Retina (tissue), 1 donor: ENCODE data around the gene ANKRD17.
"Not testable (repeated sequence)": the region's sequence is repeated elsewhere in the genome, so short reads cannot be mapped to it uniquely, and the experiment has no call there.

Source experiments
- DNase-seq: peaks from one replicate; pipeline ENCODE4 v3.0.0-alpha.2; 2016

The ANKRD17 gene, protein sequence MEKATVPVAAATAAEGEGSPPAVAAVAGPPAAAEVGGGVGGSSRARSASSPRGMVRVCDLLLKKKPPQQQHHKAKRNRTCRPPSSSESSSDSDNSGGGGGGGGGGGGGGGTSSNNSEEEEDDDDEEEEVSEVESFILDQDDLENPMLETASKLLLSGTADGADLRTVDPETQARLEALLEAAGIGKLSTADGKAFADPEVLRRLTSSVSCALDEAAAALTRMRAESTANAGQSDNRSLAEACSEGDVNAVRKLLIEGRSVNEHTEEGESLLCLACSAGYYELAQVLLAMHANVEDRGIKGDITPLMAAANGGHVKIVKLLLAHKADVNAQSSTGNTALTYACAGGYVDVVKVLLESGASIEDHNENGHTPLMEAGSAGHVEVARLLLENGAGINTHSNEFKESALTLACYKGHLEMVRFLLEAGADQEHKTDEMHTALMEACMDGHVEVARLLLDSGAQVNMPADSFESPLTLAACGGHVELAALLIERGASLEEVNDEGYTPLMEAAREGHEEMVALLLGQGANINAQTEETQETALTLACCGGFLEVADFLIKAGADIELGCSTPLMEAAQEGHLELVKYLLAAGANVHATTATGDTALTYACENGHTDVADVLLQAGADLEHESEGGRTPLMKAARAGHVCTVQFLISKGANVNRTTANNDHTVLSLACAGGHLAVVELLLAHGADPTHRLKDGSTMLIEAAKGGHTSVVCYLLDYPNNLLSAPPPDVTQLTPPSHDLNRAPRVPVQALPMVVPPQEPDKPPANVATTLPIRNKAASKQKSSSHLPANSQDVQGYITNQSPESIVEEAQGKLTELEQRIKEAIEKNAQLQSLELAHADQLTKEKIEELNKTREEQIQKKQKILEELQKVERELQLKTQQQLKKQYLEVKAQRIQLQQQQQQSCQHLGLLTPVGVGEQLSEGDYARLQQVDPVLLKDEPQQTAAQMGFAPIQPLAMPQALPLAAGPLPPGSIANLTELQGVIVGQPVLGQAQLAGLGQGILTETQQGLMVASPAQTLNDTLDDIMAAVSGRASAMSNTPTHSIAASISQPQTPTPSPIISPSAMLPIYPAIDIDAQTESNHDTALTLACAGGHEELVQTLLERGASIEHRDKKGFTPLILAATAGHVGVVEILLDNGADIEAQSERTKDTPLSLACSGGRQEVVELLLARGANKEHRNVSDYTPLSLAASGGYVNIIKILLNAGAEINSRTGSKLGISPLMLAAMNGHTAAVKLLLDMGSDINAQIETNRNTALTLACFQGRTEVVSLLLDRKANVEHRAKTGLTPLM (N-terminal part only)

DNA sequence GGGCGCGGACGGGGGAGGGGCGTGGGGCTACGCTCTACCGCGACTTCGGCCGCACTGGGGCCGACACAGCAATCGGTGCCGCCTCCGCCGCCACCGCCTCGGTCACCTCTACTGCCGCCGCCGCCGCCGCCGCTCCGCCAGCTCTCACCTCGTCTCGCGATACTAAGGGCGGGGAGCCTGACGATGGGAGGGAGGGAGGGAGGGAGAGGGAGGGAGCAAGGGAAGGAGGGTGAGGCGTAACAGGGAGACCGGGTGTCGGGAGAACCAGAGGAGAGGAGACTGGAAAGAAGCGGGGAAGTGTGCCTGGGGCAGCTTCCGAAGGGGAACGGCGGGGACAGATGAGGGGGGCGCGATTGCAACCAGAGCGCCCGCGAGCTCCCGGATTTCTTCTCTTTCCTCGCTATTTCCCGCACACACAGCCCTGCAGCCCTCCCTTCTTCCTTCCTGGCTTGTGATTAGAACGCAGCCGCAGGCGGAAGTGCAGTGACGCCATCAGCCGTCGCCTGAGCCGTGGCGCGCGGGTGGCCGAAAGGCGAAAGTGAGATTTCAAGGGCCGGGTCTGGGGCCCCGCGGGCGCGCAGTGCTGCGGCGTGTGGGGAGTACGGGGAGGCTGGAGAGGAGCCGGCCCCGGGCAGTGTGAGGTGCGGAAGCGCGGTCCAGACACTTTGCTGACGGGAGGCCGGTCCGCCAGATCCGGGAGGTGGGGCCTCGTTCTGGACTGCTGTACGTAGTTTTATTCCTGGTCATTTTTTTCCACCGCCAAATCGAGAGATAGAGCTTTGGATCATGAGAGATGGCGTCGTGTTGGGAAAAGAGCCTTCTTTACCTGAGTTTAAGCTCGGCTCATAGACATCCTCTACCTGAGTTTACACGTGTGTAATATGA, at the start of gene ANKRD17:
Gene ANKRD17 (minus strand): TSS at position 113 of the 885 bp plus-strand sequence. CDS start 130 bp downstream, outside the sequence.
- DNase-seq = peak; percentile 100

DNA sequence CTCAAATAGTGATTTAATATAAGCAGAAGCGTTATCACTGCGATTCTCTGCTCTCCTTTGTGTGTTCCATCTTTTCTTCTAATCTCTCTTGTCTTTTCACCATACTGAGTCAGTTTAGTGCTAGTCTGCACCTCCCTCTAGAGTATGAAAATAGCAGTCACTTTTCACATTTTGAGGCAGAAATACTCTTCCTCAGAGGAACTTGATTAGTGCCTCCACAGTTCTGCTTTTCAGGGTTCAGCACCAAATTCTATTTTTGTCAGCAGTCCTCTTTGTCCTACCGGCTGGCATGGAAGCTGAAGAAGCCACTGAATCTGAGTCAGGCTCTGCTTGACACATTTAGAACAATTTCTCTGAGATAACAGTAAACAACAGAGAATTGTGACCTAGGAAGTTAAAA, 49.7 kb upstream of the ANKRD17 start:
- DNase-seq = no peak

DNA sequence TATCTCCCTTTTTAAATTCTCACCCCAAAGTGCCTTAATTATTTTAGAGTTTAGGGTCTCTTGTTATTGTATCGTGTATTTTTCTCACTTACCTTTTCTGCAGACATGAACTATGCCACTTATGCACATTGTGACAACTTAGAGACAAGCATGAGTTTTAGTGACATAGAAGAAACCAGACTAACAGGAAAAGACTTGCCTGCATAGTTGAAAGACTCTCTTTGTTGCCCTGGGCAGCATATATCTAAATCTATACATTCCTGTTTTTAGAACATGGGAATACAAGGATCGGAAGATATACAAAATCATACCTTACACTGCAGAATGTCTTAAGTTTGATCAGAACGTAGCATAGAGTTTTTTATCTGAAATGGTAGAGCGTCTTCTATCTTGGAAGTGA, 45.1 kb upstream of the ANKRD17 start:
- DNase-seq = no peak

DNA sequence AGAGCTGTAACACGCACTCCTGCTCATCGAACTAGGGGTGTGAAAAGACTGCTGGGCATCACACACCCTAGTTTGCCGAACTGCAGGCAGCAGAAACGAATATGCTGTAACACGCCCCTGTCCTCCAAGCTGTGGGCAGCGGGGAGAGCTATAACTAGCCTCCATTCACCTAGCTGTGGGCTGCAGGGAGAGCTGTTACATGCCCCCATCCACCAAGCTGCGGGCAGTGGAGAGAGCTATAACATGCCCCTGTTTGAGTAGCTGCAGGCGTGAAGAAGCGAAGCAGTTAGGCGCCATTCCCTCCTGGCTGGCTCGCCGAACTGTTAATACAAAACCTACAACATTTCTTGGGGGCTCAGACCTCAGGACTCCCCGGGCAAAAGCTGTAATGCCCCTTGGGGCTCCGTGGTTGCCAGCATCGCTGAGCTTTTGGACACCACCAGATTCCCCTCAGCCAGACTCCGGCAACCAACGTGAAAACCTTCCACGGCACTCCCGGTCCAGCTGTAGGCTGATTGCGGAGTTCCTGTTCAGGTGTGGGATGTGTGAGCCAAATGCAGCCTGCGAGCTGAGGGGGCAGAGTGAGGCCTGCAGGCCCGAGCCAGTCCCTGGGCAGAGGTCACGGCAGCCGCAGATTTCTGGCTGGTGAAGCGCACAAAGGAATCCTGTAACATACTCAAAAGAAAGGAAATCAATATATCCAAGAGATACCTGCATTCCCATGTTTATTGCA, 41.1 kb upstream of the ANKRD17 start:
- DNase-seq = no peak

DNA sequence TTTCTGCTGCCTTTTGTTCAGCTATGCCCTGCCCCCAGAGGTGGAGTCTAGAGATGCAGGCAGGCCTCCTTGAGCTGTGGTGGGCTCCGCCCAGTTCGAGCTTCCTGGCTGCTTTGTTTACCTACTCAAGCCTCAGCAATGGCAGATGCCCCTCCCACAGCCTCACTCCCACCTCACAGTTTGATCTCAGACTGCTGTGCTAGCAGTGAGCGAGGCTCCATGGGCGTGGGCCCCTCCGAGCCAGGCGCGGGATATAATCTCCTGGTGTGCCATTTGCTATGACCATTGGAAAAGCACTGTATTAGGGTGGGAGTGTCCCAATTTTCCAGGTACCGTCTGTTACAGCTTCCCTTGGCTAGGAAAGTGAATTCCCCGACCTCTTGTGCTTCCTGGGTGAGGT, 34.1 kb upstream of the ANKRD17 start:
- not testable (repeated sequence) for DNase-seq

DNA sequence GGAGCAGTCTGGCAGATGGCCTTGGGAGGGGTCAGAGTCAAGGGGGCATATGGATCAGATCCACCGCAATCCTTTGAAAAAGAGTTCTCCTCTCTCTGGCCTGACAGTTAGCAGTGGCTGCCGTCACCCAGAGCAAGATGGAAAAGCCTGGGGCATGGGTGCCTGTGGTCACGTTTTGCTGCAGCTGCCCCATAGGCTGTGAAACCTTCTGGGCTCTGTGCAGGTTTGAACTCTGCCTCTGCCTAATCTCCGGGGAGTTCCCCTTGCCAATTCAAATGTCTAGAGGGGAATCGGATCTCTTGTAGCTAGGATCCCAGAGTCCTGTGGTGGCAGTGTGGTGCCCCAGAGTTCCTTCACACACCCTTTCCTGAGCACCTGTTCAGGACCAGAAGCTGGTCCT, 23.4 kb upstream of the ANKRD17 start:
- DNase-seq = no peak

DNA sequence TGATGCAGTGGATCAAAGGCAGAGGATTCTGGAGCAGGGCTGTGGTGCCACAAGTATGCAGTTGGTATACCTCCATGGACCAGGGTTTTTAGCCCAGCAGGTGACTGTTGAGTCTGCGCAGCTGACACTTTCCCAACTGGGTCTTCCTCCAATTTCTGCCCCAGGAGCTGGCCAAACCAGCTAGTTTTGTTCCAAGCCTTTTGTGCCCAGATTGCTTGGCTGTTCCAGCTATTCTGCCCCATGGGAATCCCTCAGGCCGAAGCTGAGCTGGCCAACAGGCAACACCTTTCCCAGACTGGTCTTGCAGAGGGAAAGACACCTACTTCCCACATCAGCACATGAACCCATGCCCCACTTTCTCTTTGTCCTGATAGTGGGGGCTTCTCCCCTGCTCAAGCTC, 22.8 kb upstream of the ANKRD17 start:
- DNase-seq = no peak

DNA sequence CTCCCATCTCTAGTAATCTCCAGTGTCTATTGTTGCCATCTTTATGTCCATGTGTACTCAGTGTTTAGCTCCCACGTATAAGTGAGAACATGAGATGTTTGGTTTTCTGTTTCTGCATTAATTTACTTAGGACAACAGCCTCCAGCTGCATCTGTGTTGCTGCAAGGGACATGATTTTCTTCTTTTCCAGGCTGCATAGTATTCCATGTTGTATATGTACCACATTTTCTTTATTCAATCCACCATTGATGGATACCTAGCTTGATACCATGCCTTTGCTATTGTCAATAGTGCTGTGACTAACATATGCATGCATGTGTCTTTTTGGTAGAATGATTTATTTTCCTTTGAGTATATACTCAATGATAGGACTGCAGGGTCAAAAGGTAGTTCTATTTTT, 18.6 kb upstream of the ANKRD17 start:
- DNase-seq = no peak

DNA sequence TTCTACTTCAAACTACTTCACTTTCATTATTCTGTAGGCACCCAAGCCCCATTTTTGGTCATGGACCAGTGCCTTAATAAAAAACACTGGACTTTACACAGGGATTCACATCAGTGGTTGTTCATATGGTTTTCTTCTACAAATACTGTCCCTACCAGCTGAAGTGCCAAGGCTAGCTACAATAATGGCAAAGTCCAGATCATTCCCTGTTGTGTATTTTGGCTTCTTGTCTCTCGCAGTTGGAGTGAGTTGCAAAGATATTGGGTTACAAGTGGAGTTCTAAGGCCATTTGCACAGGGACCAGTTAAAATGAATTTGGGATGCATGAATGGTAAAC, 16.7 kb upstream of the ANKRD17 start:
- DNase-seq = no peak

DNA sequence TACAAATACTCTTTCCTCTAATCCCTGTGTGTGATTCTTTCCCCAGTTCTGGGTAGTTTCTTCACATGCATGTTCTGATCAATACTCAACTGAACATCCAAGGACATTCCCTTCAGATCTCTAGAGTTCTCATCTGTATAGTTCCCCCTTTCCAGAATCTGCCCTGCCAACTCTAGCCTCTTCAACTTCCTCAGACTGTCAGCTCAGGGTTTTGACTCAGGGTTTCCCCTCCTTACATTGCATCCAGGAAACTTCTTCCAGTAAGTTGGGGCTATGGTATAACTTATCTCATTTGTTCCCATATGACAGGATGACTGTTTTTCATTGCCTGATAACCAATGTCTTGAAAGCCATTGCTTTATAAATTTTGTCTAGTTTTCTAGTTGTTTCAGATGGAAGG, 14.2 kb upstream of the ANKRD17 start:
- DNase-seq = no peak

DNA sequence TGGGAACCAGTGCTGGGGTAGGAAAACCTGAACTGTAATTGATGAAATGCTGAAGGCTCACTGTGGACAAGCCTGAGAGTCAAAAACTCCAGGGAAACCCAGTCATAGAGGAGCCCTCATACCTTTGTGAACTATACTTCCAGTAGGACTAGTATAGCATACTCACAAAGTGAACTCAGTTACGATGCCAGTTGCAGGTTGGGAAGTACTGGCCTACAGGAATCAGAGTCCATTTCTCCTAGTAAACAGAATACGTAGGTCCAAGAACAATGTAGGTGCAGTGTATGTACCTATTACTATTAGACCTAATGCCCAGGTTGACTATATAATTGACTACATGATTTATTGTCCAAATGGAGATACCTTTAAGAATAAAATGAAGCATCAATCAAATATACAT, 8.5 kb upstream of the ANKRD17 start:
- no peak for DNase-seq

DNA sequence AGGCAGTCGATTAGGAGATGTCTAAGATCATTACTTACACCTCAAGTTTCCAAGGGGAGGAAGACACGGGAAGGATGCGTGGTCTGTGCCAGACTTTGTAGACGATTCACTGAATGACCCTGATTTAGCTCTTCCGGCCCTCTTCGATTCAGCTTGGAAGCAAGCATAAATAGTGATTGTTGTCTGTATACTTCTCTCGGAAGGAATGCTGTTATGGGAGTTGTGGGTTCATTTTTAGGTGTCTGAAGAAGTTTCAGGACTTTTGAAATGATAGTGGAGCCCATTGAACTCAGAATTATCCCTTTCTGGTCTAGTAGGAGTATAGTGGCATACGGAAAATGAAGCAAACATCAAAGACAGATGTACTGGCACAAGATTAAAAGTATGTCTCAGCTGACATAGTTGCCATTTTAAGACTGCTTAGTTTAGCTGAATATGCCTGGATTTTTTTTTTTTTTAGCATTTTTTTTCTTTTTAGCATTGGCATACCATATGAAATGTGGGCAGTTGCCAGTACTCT, 1.0 kb upstream of the ANKRD17 start:
- no peak for DNase-seq

DNA sequence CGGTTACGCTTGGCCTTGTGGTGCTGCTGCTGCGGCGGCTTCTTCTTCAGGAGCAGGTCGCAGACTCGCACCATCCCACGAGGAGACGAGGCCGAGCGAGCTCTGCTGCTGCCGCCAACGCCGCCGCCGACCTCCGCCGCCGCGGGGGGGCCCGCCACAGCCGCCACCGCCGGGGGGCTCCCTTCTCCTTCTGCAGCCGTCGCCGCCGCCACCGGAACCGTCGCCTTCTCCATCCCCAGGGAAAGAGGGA, 237 bp downstream of the ANKRD17 start:
- DNase-seq = peak; percentile 86

DNA sequence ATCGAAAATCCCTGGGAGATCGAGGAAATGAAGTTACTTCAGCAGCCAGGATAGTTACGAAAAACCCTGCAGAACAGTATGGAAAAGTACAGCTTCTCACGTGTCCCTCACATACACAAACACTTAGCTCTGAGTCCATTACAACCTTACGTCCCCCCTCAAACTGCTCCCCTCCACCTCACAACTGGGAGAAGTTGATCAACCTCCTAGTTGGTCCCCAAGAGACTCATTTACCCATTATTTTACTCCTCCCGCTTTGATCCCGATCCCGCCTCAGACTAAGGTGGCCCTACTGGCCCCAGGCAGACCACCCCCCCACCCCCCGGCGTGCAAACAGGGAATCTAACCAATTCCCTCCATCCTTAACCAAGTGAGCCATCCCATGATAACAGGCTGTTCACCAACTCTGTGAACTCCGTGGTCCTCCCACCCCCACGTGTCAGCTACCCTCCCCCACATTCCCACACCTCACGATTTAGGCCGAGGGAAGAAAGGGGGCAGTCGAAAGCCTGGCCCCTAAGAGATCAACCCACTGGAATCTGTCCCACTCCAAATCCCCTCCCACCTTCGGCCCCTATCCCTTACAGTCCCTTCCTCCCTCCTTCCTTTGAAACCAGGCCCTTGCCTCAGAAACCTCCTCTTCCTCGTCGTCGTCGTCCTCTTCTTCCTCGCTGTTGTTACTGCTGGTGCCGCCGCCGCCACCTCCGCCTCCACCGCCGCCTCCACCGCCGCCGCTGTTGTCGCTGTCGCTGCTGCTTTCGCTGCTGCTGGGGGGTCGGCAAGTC, 755 bp downstream of the ANKRD17 start:
- peak; percentile 41 for DNase-seq

DNA sequence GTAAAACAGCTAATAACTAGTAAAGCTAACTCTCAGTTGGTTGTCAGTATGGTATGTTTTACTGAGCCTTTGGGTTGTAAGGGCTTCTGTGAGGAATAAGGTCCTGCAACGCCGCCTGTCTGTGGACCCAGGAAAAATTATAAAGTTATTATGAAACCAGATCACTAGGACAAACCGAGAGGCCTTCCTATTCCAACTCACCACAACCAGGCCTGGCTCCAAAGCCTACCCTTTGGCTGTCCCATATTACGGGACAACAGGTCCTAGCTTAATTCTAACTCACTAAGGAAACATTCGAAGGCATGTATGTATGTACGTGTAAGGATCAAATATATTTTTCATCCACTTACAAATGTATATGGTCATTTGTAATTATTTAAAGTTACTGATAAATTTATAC, 1.4 kb downstream of the ANKRD17 start:
- peak; percentile 77 for DNase-seq

DNA sequence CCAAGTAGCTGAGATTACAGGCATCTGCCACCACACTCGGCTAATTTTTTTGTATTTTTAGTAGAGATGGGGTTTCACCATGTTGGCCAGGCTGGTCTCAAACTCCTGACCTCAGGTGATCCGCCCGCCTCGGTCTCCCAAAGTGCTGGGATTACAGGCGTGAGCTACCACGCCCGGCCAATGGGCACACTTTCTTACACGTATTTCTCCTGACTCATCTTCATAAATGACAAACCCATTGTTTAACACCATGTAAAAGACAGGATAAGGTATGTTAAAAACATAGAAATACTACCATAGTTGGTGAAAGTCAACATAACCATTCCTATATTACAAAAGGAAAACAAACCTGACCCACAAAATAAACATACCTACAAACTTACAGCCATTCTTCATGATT, 2.8 kb downstream of the ANKRD17 start:
- not testable (repeated sequence) for DNase-seq

DNA sequence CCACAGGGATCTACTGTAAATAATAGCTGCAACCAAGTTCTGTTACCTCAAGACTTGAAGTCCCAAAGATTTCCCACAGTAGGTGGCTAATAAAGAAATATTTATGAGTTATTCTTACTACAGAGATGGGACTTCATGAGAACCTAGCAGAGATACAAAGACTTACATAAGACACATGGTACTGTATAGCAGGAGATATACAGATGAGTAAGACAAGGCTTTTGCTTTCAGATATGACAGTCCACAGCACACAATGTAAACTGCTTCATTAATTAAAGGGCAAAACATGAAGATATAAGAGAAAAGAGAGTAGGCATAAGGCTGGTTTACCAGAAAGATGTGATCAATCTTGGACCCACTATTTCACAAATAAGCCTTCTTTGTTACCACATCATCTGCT, 6.6 kb downstream of the ANKRD17 start:
- DNase-seq = no peak

DNA sequence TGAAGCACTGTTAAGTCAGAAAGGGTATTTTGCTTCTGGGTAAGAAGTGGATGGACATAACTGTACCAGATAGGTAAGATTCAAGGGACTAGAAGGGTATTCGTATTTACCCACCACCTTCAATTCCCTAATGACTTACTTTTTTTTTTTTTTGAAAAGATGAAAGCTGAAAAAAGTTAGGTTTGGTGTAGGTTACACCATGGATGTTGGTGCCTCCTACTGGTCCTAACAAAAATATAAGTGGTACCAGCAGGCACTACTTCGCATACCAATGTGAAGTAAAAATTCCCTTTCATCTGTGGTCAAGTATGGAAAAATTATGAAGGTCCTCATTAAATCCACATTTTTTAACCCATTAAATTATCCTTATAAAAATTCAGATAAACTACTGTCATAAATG, 7.2 kb downstream of the ANKRD17 start:
- DNase-seq = no peak

DNA sequence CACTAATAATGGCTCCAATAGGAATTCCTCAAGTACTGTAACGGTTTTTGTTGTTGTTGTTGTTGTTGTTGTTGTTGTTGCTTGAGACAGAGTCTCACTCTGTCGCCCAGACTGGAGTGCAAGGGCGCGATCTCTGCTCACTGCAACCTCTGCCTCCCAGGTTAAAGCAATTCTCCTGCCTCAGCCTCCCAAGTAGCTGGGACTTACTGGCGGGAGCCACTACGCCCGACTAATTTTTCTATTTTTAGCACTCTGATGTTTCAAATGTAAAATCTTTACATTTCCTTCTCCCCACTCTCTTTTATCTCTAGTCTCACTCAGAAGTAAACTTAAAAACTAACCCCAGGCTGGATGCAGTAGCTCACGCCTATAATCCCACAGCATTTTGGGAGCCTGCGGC, 8.0 kb downstream of the ANKRD17 start:
- no peak for DNase-seq

DNA sequence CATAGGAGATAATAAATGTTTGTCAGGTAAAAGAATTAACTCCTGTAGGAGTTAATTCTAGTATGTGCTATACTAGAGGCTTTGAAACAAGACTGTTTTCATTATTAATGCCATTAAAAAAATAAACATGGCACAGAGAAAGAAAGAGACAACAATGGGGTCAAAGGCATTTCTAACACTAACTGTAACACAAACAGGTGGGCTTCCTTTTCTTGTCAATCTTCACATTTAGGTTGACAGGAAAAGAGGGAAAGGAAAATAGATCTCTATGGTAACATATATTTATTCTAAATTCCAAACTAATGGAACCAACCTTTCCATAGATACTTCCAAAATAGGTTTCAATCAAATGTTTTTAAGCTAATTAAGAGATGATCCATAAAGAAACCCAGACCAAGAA, 9.8 kb downstream of the ANKRD17 start:
- DNase-seq = no peak

DNA sequence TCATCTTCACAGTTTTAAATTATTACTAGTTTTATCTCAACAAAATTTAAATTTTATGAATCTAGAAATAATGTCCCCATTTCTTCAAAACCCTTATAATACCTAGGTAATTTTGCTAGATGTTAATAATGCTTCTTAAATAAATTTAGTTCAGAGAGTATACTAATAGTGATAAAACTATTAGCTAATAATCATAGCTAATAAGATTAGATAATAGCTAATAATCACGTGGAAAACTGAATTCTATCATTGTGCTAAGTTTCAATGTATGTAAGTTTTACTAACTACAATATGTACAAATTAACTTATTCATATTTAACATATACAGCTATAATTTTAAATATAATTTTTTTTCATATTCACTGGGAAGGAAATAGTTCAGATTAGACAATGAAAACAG, 10.2 kb downstream of the ANKRD17 start:
- no peak for DNase-seq
